ENCODE results near the gene ZNF667.
A peak's percentile ranks its signal among the peaks of the same experiment; 100 is the strongest.

ZNF667 gene

GRCh38 chr19:56403764-56404704 is 73.1 kb downstream of the ZNF667 start, which contains the start of gene ZNF583 (continued):
- TF ChIP-seq SCRT1 (tag by site-specific recombination; IDR thresholded peaks at IDR 0.05; ENCODE audit: borderline replicate concordance): no peak
- no peak for TF ChIP-seq ZNF362 (tag by site-specific recombination; IDR thresholded peaks at IDR 0.05)
- TF ChIP-seq YY1 (tag by site-specific recombination; IDR thresholded peaks at IDR 0.05): 0 out of 2 replicates have a peak, but pooled peaks have one; percentile 52
- no peak for TF ChIP-seq ZNF670 (tag by site-specific recombination; IDR thresholded peaks at IDR 0.05; ENCODE audit: low read depth)
- no peak for TF ChIP-seq ZNF621 (tag by site-specific recombination; IDR thresholded peaks at IDR 0.05)
- TF ChIP-seq ZBTB10 (tag by site-specific recombination; IDR thresholded peaks at IDR 0.05): peak; percentile 73
- TF ChIP-seq ZNF548 (tag by site-specific recombination; IDR thresholded peaks at IDR 0.05): peak; percentile 20; the same call in 1 of the 2 replicates
- TF ChIP-seq ZFP41 (tag by site-specific recombination; IDR thresholded peaks at IDR 0.05; ENCODE audit: borderline replicate concordance): no peak
- no peak for TF ChIP-seq ZNF140 (tag by site-specific recombination; IDR thresholded peaks at IDR 0.05)
- no peak for TF ChIP-seq ZNF518A (tag by site-specific recombination; conservative IDR thresholded peaks at IDR 0.05; ENCODE audit: low read depth)
- no peak for TF ChIP-seq ZEB2 (tag by site-specific recombination; IDR thresholded peaks at IDR 0.05)
- TF ChIP-seq AEBP2 (tag by site-specific recombination; IDR thresholded peaks at IDR 0.05; ENCODE audit: borderline replicate concordance): no peak
- TF ChIP-seq ZNF146 (tag by site-specific recombination; IDR thresholded peaks at IDR 0.05): no peak
- no peak for TF ChIP-seq ZNF292 (tag by site-specific recombination; IDR thresholded peaks at IDR 0.05; ENCODE audit: borderline replicate concordance, low read depth)
- TF ChIP-seq ZNF76 (tag by site-specific recombination; IDR thresholded peaks at IDR 0.05; ENCODE audit: borderline replicate concordance, low read depth): peak; percentile 97
- no peak for TF ChIP-seq ZNF837 (tag by site-specific recombination; IDR thresholded peaks at IDR 0.05)
- 0 out of 2 replicates have a peak, but pooled peaks have one; percentile 37 for TF ChIP-seq ZNF223 (tag by site-specific recombination; IDR thresholded peaks at IDR 0.05)
- TF ChIP-seq ZNF692 (tag by site-specific recombination; IDR thresholded peaks at IDR 0.05): peak; percentile 55; the same call in 1 of the 2 replicates
- no peak for TF ChIP-seq ZNF555 (tag by site-specific recombination; conservative IDR thresholded peaks at IDR 0.05)
- TF ChIP-seq ZNF16 (tag by site-specific recombination; IDR thresholded peaks at IDR 0.05; ENCODE audit: low read depth): no peak
- no peak; the same call in 1 of the 2 replicates for TF ChIP-seq ZNF18 (tag by site-specific recombination; IDR thresholded peaks at IDR 0.05)
- TF ChIP-seq ZNF544 (tag by site-specific recombination; IDR thresholded peaks at IDR 0.05): no peak
- no peak for TF ChIP-seq ZNF274 (IDR thresholded peaks at IDR 0.05; ENCODE audit: low read length)
- TF ChIP-seq ZNF274 (tag by site-specific recombination; IDR thresholded peaks at IDR 0.05; ENCODE audit: borderline replicate concordance): no peak
- TF ChIP-seq ZNF529 (tag by site-specific recombination; IDR thresholded peaks at IDR 0.05; ENCODE audit: insufficient replicate concordance): no peak

Data from HEK293 (cell line).